Suprapubic skin (tissue), 4 donors: Measurements from ENCODE around the gene KRTAP1-3.

ENCODE experiments used
- CTCF ChIP-seq, 2 donors: fragments of 200-600 bp in 1 of 2; fragments of 450-650 bp in 1 of 2; sonication (generic) in 1 of 2; IDR thresholded peaks; one replicate each; pipeline ENCODE4 v1.5.1; 2016 to 2019; ENCODE audit warnings: antibody characterized with exemption in 2 of 2, mild to moderate bottlenecking in 1 of 2, moderate library complexity in 1 of 2
- EP300 ChIP-seq: sonication (generic); formaldehyde crosslinking; IDR thresholded peaks from one replicate; pipeline ENCODE4 v1.6.1; 2017; ENCODE audit warnings: antibody characterized with exemption
- POLR2A ChIP-seq, 2 donors: fragments of 450-650 bp; IDR thresholded peaks; one replicate each; pipeline ENCODE4 v1.6.1; 2017; ENCODE audit warnings: antibody characterized with exemption in 2 of 2, mild to moderate bottlenecking in 2 of 2, moderate library complexity in 2 of 2
- POLR2AphosphoS5 ChIP-seq, 3 donors: sonication (generic); formaldehyde crosslinking; IDR thresholded peaks; one replicate each; pipeline ENCODE4 v1.6.1; 2017; ENCODE audit warnings: antibody characterized with exemption in 3 of 3

DNA sequence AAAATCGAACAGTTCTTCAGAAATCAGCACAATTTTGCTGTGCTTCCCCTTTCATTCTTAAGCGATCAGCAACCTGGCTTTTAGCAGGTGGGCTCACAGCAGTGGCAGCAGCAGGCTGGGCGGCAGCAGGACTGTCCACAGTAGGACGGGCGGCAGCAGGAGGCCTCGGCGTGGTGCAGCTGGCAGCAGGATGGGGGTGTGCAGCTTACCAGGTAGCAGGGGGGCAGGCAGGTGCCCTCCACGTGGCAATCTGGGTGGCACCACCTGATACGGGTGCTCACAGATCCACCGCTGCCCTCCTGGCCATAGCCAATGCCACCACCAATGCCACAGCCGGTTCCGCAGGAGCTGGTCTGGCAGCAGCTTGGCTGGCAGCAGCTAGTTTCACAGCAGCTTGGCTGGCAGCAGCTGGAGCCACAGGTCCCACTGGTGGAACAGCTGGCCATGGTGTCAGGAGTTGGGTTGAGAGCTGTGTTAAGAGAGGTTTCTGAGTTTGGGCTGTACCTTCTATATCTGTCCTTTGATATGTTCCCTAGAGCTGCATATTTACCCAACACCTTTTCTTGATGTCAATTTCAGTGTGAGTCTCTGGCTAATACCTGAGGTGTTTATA, 4.9 kb downstream of the KRTAP1-3 start, which contains the start of gene KRTAP1-4:
- TF ChIP-seq POLR2AphosphoS5 (IDR thresholded peaks at IDR 0.05) (no peak), CTCF (IDR thresholded peaks at IDR 0.05) (no peak), POLR2A (IDR thresholded peaks at IDR 0.05) (no peak), EP300 (no peak)
